RCC 7860 (cell line): ENCODE data around the gene GLOD5.

Source experiments
- DNase-seq: peaks from one replicate; pipeline ENCODE4 v3.0.0-alpha.2; 2015; ENCODE audit warnings: low spot score
- FAIRE-seq: peaks from 2 replicates; lab custom pipeline; 2012; peaks lifted over from hg19 to GRCh38; lab: Jason Lieb, UNC

Gene GLOD5

GRCh38 chrX:48752498-48752897, 9.0 kb upstream of the GLOD5 start:
- no peak for FAIRE-seq
- DNase-seq, result no peak

GRCh38 chrX:48753708-48754228, 7.8 kb upstream of the GLOD5 start:
- DNase-seq (no peak), FAIRE-seq (no peak)

GRCh38 chrX:48754238-48754637, 7.3 kb upstream of the GLOD5 start:
- FAIRE-seq, result no peak

GRCh38 chrX:48769230-48769629, 7.7 kb downstream of the GLOD5 start:
- no peak for FAIRE-seq
- DNase-seq, result no peak

More at GRCh38 chrX:48754238-48754637, 7.3 kb upstream of the GLOD5 start:
- DNase-seq, result no peak

GRCh38 chrX:48770296-48770695, 8.7 kb downstream of the GLOD5 start:
- FAIRE-seq, result no peak
- no peak for DNase-seq

GRCh38 chrX:48772602-48773001, 11.1 kb downstream of the GLOD5 start:
- FAIRE-seq, result no peak
- no peak for DNase-seq

- FAIRE-seq, result no peak
Measured at GRCh38 chrX:48776818-48777439, 15.4 kb downstream of the GLOD5 start.

GRCh38 chrX:48779399-48779798, 17.9 kb downstream of the GLOD5 start:
- FAIRE-seq (no peak), DNase-seq (no peak)

More at GRCh38 chrX:48776818-48777439, 15.4 kb downstream of the GLOD5 start:
- no peak for DNase-seq

- FAIRE-seq (no peak), DNase-seq (no peak)
Measured at GRCh38 chrX:48781705-48782104, 20.2 kb downstream of the GLOD5 start.

GRCh38 chrX:48782216-48782615, 20.7 kb downstream of the GLOD5 start:
- FAIRE-seq (no peak), DNase-seq (no peak)

- no peak for FAIRE-seq
- DNase-seq, result no peak
Measured at GRCh38 chrX:48782795-48783194, 21.2 kb downstream of the GLOD5 start.

GRCh38 chrX:48784726-48785125, 23.2 kb downstream of the GLOD5 start:
- DNase-seq (no peak), FAIRE-seq (no peak)

GRCh38 chrX:48785186-48785539, 23.6 kb downstream of the GLOD5 start:
- DNase-seq (no peak), FAIRE-seq (no peak)

GRCh38 chrX:48785540-48786214, 24.1 kb downstream of the GLOD5 start:
- no peak for FAIRE-seq

GRCh38 chrX:48786341-48786800, 24.8 kb downstream of the GLOD5 start, which contains the start of gene GATA1:
TSS of gene GATA1 (plus strand) at chrX:48786590. CDS start at chrX:48791110, 4,520 bp downstream.
- no peak for DNase-seq
- FAIRE-seq, result no peak

More at GRCh38 chrX:48785540-48786214, 24.1 kb downstream of the GLOD5 start:
- DNase-seq, result no peak

GRCh38 chrX:48786825-48787504, 25.4 kb downstream of the GLOD5 start:
- FAIRE-seq, result no peak

GRCh38 chrX:48787505-48788443, 26.2 kb downstream of the GLOD5 start:
- no peak for DNase-seq
- no peak for FAIRE-seq

More at GRCh38 chrX:48786825-48787504, 25.4 kb downstream of the GLOD5 start:
- DNase-seq, result no peak

- no peak for DNase-seq
- no peak for FAIRE-seq
Measured at GRCh38 chrX:48789366-48790220, 28.0 kb downstream of the GLOD5 start.

GRCh38 chrX:48790477-48790876, 28.9 kb downstream of the GLOD5 start:
- no peak for FAIRE-seq
- no peak for DNase-seq
